Activated T-cell treated with anti-CD3 and anti-CD28 coated beads, Interleukin-2, amount 50 U/mL, for 24 hours (primary cell): ENCODE measurements around the gene RACK1.

Experiments
- DNase-seq: peaks from one replicate; pipeline ENCODE4 v3.0.0-alpha.2; 2020
- H3K27ac Mint-ChIP-seq: 2 replicates; pipeline ENCODE4 v1.8.0; 2020; ENCODE audit warnings: mild to moderate bottlenecking, mixed read lengths
- H3K27me3 Mint-ChIP-seq: 2 replicates; pipeline ENCODE4 v1.8.0; 2020; ENCODE audit warnings: mixed read lengths
- H3K36me3 Mint-ChIP-seq: 2 replicates; pipeline ENCODE4 v1.8.0; 2020; ENCODE audit warnings: low read depth, mixed read lengths
- H3K4me1 Mint-ChIP-seq: 2 replicates; pipeline ENCODE4 v1.8.0; 2020; ENCODE audit warnings: low read depth, mixed read lengths
- H3K4me3 Mint-ChIP-seq: 2 replicates; pipeline ENCODE4 v1.8.0; 2020; ENCODE audit warnings: mild to moderate bottlenecking, moderate library complexity, mixed read lengths
- H3K9me3 Mint-ChIP-seq: 2 replicates; pipeline ENCODE4 v1.8.0; 2020; ENCODE audit warnings: mixed read lengths

Gene RACK1

GRCh38 chr5:181193656-181194055, 50.0 kb downstream of the RACK1 start:
- Mint-ChIP-seq H3K36me3 (peaks cover 30% of the 10 kb centered on the region), H3K27me3 (no peaks in the 10 kb centered on the region), H3K4me1 (peaks cover 35% of the 10 kb centered on the region), H3K27ac (no peak overlapping the region), H3K4me3 (no peak overlapping the region), H3K9me3 (no peaks in the 10 kb centered on the region)
- no peak for DNase-seq

GRCh38 chr5:181192337-181193046, 51.2 kb downstream of the RACK1 start:
- H3K4me1 Mint-ChIP-seq = peaks cover 46% of the 10 kb centered on the region
- no peaks in the 10 kb centered on the region for H3K9me3 Mint-ChIP-seq
- DNase-seq = no peak
- H3K27me3 Mint-ChIP-seq = no peaks in the 10 kb centered on the region
- peak overlapping the region; percentile 88 for H3K4me3 Mint-ChIP-seq
- peak overlapping the region; percentile 96 for H3K27ac Mint-ChIP-seq
- peaks cover 34% of the 10 kb centered on the region for H3K36me3 Mint-ChIP-seq

DNA sequence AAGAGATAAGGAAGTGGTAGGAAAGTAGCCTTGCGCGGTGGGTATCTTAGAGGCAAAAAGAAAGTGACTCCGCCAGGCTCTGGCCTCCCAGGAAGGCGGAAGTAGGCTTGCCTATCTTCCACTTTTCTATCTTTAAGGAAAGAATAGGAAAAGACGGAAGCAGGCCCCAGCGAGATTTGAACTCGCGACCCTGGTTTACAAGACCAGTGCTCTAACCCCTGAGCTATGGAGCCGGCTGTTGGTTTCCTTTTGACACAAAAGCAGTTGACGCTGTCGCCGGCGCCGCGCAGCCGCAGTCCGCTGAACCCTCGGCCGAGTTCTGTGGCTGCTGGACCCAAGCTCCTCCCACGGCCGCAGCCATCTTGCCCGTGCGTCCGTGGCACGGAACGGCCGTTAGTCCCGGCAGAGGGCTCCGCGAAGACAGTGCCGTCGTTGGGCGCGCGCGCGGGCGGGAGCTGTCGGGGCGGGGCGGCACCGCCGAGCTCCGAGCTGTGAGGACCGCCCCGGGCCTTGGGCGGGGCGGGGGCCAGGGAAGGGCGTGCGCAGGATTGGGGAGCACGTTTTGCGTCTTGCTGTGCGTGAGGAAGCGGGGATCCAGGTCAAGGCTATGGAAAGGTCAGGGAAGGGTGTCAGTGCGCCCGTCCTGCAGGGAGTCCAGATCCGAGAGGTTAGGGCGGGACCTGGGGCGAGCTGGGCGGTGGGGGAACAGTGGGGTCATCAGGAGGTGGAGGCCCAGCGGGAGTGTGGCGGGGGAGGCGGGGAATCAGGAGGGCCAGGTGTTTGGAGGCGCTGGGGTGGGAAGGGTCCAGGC, 52.0 kb downstream of the RACK1 start:
- DNase-seq = peak; percentile 100
- peak overlapping the region; percentile 96 for H3K27ac Mint-ChIP-seq
- H3K9me3 Mint-ChIP-seq = no peaks in the 10 kb centered on the region
- no peaks in the 10 kb centered on the region for H3K27me3 Mint-ChIP-seq
- peak overlapping the region; percentile 88 for H3K4me3 Mint-ChIP-seq
- peaks cover 34% of the 10 kb centered on the region for H3K36me3 Mint-ChIP-seq
- peaks cover 48% of the 10 kb centered on the region for H3K4me1 Mint-ChIP-seq

DNA sequence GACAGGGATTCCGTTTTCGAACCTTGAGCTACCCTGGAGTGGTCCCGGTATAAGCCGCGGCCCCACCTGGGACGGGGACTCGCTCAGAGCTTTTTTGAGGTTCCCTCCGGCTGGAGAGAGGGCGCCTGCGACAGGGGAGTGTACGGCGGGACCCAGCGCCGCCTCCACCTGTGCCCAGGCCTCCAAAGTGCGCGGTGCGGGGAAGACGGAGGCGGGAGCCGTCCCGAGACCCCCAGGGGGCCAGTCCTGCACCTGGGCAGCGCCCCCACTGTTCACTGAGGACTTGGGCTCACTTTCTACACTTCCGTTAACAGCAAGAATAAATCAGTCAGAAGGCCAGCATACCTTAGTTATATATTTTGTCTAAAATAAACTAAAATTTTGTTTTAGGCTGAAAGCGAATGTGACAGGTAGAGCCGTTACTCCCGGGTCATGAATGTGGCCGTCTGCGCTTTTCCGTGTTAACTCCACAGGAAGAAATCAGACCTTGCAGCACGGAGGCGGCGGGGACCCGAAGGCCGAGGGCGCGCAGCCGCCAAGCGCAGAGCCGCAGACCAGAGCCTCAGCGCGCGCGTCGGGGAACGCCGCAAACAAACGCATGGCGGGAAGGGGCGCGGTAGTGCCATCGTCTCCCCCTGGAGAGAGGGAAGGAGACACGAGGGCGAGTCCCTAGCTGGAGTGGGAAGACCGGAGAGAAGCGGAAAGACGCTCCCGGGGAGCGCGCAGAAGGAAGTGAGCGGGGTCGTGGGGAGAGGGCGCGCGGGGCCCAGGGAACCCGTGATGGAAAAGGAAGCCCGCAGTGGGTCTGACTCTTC, 52.8 kb downstream of the RACK1 start:
- no peaks in the 10 kb centered on the region for H3K27me3 Mint-ChIP-seq
- H3K4me3 Mint-ChIP-seq = peak overlapping the region; percentile 88
- H3K4me1 Mint-ChIP-seq = peaks cover 55% of the 10 kb centered on the region
- H3K36me3 Mint-ChIP-seq = peaks cover 34% of the 10 kb centered on the region
- no peaks in the 10 kb centered on the region for H3K9me3 Mint-ChIP-seq
- H3K27ac Mint-ChIP-seq = peak overlapping the region; percentile 96
- DNase-seq = no peak

- DNase-seq = peak; percentile 78
- Mint-ChIP-seq H3K4me3 (peak overlapping the region; percentile 88), H3K9me3 (no peaks in the 10 kb centered on the region), H3K4me1 (peaks cover 61% of the 10 kb centered on the region), H3K36me3 (peaks cover 34% of the 10 kb centered on the region), H3K27ac (peak overlapping the region; percentile 96), H3K27me3 (no peaks in the 10 kb centered on the region)
Measured at GRCh38 chr5:181189962-181190710, 53.6 kb downstream of the RACK1 start.

DNA sequence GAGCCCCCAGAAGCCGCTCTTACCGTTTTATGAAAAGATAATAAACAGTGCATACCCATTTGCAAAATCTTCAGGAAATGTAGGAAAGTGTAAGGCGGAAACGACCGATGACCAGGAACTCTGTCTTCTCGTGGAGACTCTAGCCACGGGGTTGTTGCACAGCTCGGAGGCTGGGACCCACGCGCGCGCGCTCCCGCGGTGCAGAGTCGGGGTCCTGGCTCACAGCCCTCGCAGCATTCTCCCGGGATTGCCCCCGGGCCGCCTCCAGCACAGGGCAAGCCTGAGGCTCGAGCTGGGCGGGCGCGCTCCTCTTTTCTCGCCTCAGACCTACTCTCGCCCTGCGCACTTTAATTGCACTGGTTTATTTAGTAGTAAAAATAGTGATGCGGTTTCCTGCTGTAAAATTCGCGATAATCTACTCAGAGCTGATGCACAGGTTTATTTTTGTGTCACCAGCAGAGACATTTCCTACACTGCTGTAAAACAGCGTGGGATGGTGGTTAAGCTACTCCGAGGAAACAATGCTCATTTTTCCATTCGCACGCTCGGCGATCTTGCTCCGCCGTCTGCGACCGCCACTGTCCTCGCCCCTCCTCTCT, 54.2 kb downstream of the RACK1 start:
- Mint-ChIP-seq H3K9me3 (no peaks in the 10 kb centered on the region), H3K4me3 (peak overlapping the region; percentile 88), H3K27ac (peak overlapping the region; percentile 96), H3K27me3 (no peaks in the 10 kb centered on the region), H3K36me3 (peaks cover 33% of the 10 kb centered on the region), H3K4me1 (peaks cover 67% of the 10 kb centered on the region)
- peak; percentile 74 for DNase-seq

GRCh38 chr5:181188700-181189362, 54.9 kb downstream of the RACK1 start:
- H3K27ac Mint-ChIP-seq = peak overlapping the region; percentile 96
- H3K36me3 Mint-ChIP-seq = peaks cover 34% of the 10 kb centered on the region
- H3K27me3 Mint-ChIP-seq = no peaks in the 10 kb centered on the region
- no peaks in the 10 kb centered on the region for H3K9me3 Mint-ChIP-seq
- peak; percentile 86 for DNase-seq
- H3K4me1 Mint-ChIP-seq = peaks cover 71% of the 10 kb centered on the region
- peak overlapping the region; percentile 88 for H3K4me3 Mint-ChIP-seq

GRCh38 chr5:181187500-181188213, 56.0 kb downstream of the RACK1 start:
- H3K4me3 Mint-ChIP-seq = peak overlapping the region; percentile 88
- H3K36me3 Mint-ChIP-seq = peaks cover 32% of the 10 kb centered on the region
- no peaks in the 10 kb centered on the region for H3K27me3 Mint-ChIP-seq
- peaks cover 64% of the 10 kb centered on the region for H3K4me1 Mint-ChIP-seq
- peak overlapping the region; percentile 96 for H3K27ac Mint-ChIP-seq
- H3K9me3 Mint-ChIP-seq = no peaks in the 10 kb centered on the region
- DNase-seq = peak; percentile 81

GRCh38 chr5:181186986-181187499, 56.7 kb downstream of the RACK1 start:
- peaks cover 65% of the 10 kb centered on the region for H3K4me1 Mint-ChIP-seq
- no peaks in the 10 kb centered on the region for H3K9me3 Mint-ChIP-seq
- no peaks in the 10 kb centered on the region for H3K27me3 Mint-ChIP-seq
- peaks cover 30% of the 10 kb centered on the region for H3K36me3 Mint-ChIP-seq
- no peak for DNase-seq
- peak overlapping the region; percentile 96 for H3K27ac Mint-ChIP-seq
- peak overlapping the region; percentile 88 for H3K4me3 Mint-ChIP-seq
